GM12878 (cell line): ENCODE data around the gene IRF2. TPM values are rescaled to one million over a fixed set of nuclear protein-coding genes. Genes with fewer than 3 reads are reported as not detected.

ENCODE experiments used
- ATAC-seq: fragments of 200-7000 bp; cut with Tn5 transposase; 3 replicates; pipeline ENCODE4 v1.9.1; 2020; ENCODE audit warnings: mild to moderate bottlenecking, moderate library complexity
- BruUV-seq: library from RNA; stranded (reverse); fragments of 400-500 nt; replicated peaks from 2 replicates; lab custom pipeline; 2021; lab: Mats Ljungman, UMichigan
- CTCF ChIA-PET: fragments of 300-600 bp; sonication (Branson Sonifier 250); formaldehyde crosslinking; extraction: SDS; loops from one replicate; lab custom pipeline; 2021; ENCODE audit warnings: inconsistent platforms; lab: Yijun Ruan, JAX
- POLR2A ChIA-PET: fragments of 350-600 bp; formaldehyde crosslinking; extraction: SDS; loops from one replicate; lab custom pipeline; 2021; ENCODE audit warnings: inconsistent platforms; lab: Charles Lee
- RAD21 ChIA-PET: fragments of 300-600 bp; sonication (Branson Sonifier 250); formaldehyde crosslinking; loops from one replicate; lab custom pipeline; 2023; ENCODE audit warnings: antibody characterized with exemption; ENCODE audit not compliant: unreplicated experiment; lab: Charles Lee
- SMC1A ChIA-PET: fragments of 300-600 bp; sonication (Branson Sonifier 250); formaldehyde crosslinking; loops from one replicate; lab custom pipeline; 2023; ENCODE audit not compliant: unreplicated experiment, uncharacterized antibody; lab: Charles Lee
- DNase-seq: peaks from one replicate; pipeline ENCODE4 v3.0.0-alpha.2; 2011; ENCODE audit warnings: low read depth, low spot score
- FAIRE-seq: peaks from 3 replicates; lab custom pipeline; 2011; peaks lifted over from hg19 to GRCh38; lab: Jason Lieb, UNC
- H2AFZ ChIP-seq: 2 replicates; pipeline ENCODE4 v1.6.0; 2011; ENCODE audit warnings: low read depth, low read length, control low read depth; ENCODE audit not compliant: control insufficient read depth
- H3K27ac ChIP-seq: 2 replicates; pipeline ENCODE4 v1.5.1; 2011; ENCODE audit warnings: control low read depth; ENCODE audit not compliant: control insufficient read depth, insufficient read depth
- H3K27me3 ChIP-seq, 2 experiments: replicated peaks in 1 of 2; 2 replicates each; pipeline versions ENCODE4 v1.6.0 to v1.6.1; 2011; ENCODE audit warnings: low read length in 1 of 2; ENCODE audit not compliant: control insufficient read depth in 2 of 2, insufficient read depth in 2 of 2
- H3K36me3 ChIP-seq, 2 experiments: 2 replicates each; pipeline ENCODE4 v1.5.1; 2011; ENCODE audit warnings: low read length in 1 of 2; ENCODE audit not compliant: control insufficient read depth in 2 of 2, insufficient read depth in 2 of 2
- H3K4me1 ChIP-seq: 2 replicates; pipeline ENCODE4 v1.6.1; 2011; ENCODE audit warnings: mild to moderate bottlenecking, low read length, moderate library complexity, mixed read lengths; ENCODE audit not compliant: control insufficient read depth, insufficient read depth
- H3K4me2 ChIP-seq: 2 replicates; pipeline ENCODE4 v1.6.0; 2011; ENCODE audit warnings: control low read depth; ENCODE audit not compliant: control insufficient read depth, insufficient read depth
- H3K4me3 ChIP-seq: fragments of 200-600 bp; sonication (generic); 2 replicates; pipeline ENCODE4 v1.5.1; 2016
- H3K79me2 ChIP-seq: 2 replicates; pipeline ENCODE4 v1.6.0; 2011; ENCODE audit warnings: low read length; ENCODE audit not compliant: control insufficient read depth, insufficient read depth
- H3K9ac ChIP-seq: 2 replicates; pipeline ENCODE4 v1.8.0; 2011; ENCODE audit warnings: low read length, control low read depth, mixed read lengths; ENCODE audit not compliant: control insufficient read depth, insufficient read depth
- H3K9me3 ChIP-seq: replicated peaks from 3 replicates; pipeline ENCODE4 v1.5.1; 2011; ENCODE audit warnings: mild to moderate bottlenecking, low read length; ENCODE audit not compliant: control insufficient read depth, insufficient read depth
- H4K20me1 ChIP-seq: 2 replicates; pipeline ENCODE4 v1.6.0; 2011; ENCODE audit not compliant: control insufficient read depth, insufficient read depth
- CREB1 ChIP-seq: IDR thresholded peaks from 2 replicates; pipeline ENCODE4 v1.6.1; 2012; ENCODE audit warnings: low read depth, mild to moderate bottlenecking, inconsistent platforms
- IKZF2 ChIP-seq, 2 experiments: fragments of 450-650 bp; IDR thresholded peaks; 2 replicates each; pipeline ENCODE4 v1.6.1; 2017; ENCODE audit warnings: mild to moderate bottlenecking in 2 of 2, moderate library complexity in 2 of 2
- MXI1 ChIP-seq: fragments of 150-350 bp; IDR thresholded peaks from 2 replicates; pipeline ENCODE4 v1.6.1; 2011; ENCODE audit warnings: low read depth, mild to moderate bottlenecking, inconsistent platforms, low read length, improper control_type of control experiment
- RAD51 ChIP-seq: fragments of 450-650 bp; IDR thresholded peaks from 2 replicates; pipeline ENCODE4 v1.6.1; 2016; ENCODE audit warnings: moderate library complexity, mild to moderate bottlenecking, inconsistent platforms
- SUPT20H ChIP-seq: IDR thresholded peaks from 2 replicates; pipeline ENCODE4 v1.6.1; 2011; ENCODE audit warnings: low read depth, mild to moderate bottlenecking, low read length, moderate library complexity, borderline replicate concordance; ENCODE audit not compliant: control insufficient read depth
- ZNF217 ChIP-seq: fragments of 450-650 bp; IDR thresholded peaks from 2 replicates; pipeline ENCODE4 v1.6.1; 2017; ENCODE audit warnings: antibody characterized with exemption, mild to moderate bottlenecking
- WGBS: methylation state at CpG from one replicate; pipeline ENCODE4 v1.1.6; 2016; ENCODE audit warnings: low lambda C conversion rate; ENCODE audit not compliant: insufficient replicate concordance, insufficient coverage; ENCODE audit errors: missing lambda C conversion rate; 5-methylcytosine and 5-hydroxymethylcytosine counted together
- in situ Hi-C: fragments of 300-500 bp; cut with MboI; formaldehyde crosslinking; loops from 9 replicates; pipeline ENCODE4 v1.14.3; 2018; ENCODE audit warnings: mixed read lengths
- intact Hi-C: fragments of 100-400 bp; cut with micrococcal nuclease; formaldehyde crosslinking; loops from one replicate; pipeline ENCODE4 v1.14.2; 2022; ENCODE audit not compliant: unreplicated experiment
- polyA plus RNA-seq, 11 experiments: library from polyadenylated mRNA; depleted of rRNA in 4 of 11; unstranded in 6 of 11; stranded (reverse) in 5 of 11; fragments of >200 nt; fragmentation: Nextera tagmentation in 4 of 11; fragmentation: Illumina TruSeq in 1 of 11; extraction: Ambion mirVana in 4 of 11; extraction: Trizol in 1 of 11; gene quantifications; 1 replicate in 1 of 11; 2 replicates in 10 of 11; pipeline versions ENCODE4 v1.2.1 to v1.2.3, GENCODE V29; 2011 to 2016; ENCODE audit warnings: inconsistent platforms in 2 of 11, missing spikeins in 2 of 11, low read depth in 1 of 11
- total RNA-seq, 4 experiments: library from RNA; depleted of rRNA in 3 of 4; stranded (reverse); fragments of >200 nt in 3 of 4; fragmentation: Illumina TruSeq in 1 of 4; extraction: Trizol in 1 of 4; gene quantifications; 2 replicates each; pipeline versions ENCODE4 v1.2.1 to v1.2.3, GENCODE V29; 2013 to 2021
- TF ChIP-seq, protein P1 (sequence below): fragments of 450-650 bp; IDR thresholded peaks from 2 replicates; pipeline ENCODE4 v1.6.1; 2017; ENCODE audit warnings: antibody characterized with exemption, mild to moderate bottlenecking, moderate library complexity

IRF2 gene
- total and polyA plus RNA-seq, 10 of the 15 experiments (the other 5 are each of a cell fraction or from before 2014, with no cell fraction given) = 45.1 to 99.3 (median 58.9) TPM

DNA sequence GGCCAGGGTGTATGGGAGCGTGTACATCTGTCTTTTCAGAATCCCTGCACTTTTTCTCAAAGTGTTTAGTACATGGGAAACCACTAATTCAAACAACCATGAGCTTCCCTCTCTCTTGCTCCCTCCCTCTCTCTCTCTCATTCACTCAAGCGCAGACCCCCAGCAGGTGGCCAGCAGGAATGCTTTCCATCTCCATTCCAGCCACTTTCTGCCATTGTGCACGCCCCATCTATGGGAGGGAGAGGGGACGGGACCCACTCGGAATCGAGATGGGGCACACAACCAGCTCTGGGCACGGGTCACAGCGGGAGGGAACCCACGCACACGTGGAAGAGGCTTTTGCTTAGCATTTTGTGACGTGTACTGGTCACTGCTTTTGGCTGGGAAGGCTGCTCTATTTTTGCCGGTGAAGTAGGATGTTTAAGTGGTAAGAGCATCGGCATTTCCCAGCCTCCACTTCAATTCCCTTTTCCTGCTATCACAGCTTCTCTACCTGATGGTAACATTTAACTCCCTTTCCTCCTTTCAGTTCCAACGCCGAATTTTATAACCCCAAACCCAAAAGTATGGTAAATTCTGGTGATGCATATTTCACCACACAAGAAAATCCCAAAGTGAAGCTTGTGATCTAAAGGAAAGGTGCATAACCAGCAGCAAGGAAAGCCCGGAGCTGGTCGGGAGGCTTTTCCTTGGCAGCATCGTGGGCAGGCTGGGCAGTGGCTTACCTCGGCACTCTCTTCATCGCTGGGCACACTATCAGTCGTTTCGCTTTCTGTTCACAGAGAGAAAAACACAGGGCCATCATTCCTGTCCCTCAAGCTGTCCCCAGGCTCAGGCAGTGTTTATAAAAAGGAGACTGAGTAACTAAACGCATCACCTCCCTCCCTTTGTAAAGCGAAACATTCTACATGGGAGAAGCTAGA lies 84.1 kb downstream of the IRF2 start:
- no peaks in the 10 kb centered on the region; the same call in 1 of the 2 replicates for H3K79me2 ChIP-seq
- ATAC-seq (no peak), FAIRE-seq (no peak), DNase-seq (no peak)
- no peaks in the 10 kb centered on the region; the same call in 2 of the 3 replicates for H3K9me3 ChIP-seq
- in situ Hi-C loops = no loop called here
- POLR2A ChIA-PET = interaction anchor here (0.6 to 3.4 kb wide), 4 partner anchors 9 to 116 kb away, joined by 3 to 9 read pairs (median 4); no protein-coding TSS in a partner anchor
- no peaks in the 10 kb centered on the region for H3K27me3 ChIP-seq
- 92% methylated on average over 23 of the region's 24 CpGs for whole genome bisulfite sequencing
- intact Hi-C loops = no loop called here
- SMC1A ChIA-PET = interaction anchor here (0.8 to 1.7 kb wide), 6 partner anchors 13 to 109 kb away, joined by 3 to 5 read pairs (median 4); no protein-coding TSS in a partner anchor
- H3K4me2 ChIP-seq = no peak overlapping the region
- BruUV-seq = no TSS peak
- no peak for TF ChIP-seq MXI1
- no peak for TF ChIP-seq SUPT20H
- no peak for TF ChIP-seq CREB1
- TF ChIP-seq RAD51 = no peak
- TF ChIP-seq, protein P1, sequence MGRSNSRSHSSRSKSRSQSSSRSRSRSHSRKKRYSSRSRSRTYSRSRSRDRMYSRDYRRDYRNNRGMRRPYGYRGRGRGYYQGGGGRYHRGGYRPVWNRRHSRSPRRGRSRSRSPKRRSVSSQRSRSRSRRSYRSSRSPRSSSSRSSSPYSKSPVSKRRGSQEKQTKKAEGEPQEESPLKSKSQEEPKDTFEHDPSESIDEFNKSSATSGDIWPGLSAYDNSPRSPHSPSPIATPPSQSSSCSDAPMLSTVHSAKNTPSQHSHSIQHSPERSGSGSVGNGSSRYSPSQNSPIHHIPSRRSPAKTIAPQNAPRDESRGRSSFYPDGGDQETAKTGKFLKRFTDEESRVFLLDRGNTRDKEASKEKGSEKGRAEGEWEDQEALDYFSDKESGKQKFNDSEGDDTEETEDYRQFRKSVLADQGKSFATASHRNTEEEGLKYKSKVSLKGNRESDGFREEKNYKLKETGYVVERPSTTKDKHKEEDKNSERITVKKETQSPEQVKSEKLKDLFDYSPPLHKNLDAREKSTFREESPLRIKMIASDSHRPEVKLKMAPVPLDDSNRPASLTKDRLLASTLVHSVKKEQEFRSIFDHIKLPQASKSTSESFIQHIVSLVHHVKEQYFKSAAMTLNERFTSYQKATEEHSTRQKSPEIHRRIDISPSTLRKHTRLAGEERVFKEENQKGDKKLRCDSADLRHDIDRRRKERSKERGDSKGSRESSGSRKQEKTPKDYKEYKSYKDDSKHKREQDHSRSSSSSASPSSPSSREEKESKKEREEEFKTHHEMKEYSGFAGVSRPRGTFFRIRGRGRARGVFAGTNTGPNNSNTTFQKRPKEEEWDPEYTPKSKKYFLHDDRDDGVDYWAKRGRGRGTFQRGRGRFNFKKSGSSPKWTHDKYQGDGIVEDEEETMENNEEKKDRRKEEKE = no peak
- no peak for TF ChIP-seq IKZF2 (IDR thresholded peaks at IDR 0.05)
- TF ChIP-seq ZNF217 = no peak
- H3K27ac ChIP-seq = no peak overlapping the region
- RAD21 ChIA-PET = interaction anchor here (1.0 to 1.7 kb wide), 2 partner anchors 31 to 57 kb away, joined by 3 read pairs; no protein-coding TSS in a partner anchor
- H3K9ac ChIP-seq = no peak overlapping the region
- no peaks in the 10 kb centered on the region for H4K20me1 ChIP-seq
- peaks cover 26 to 59% of the 10 kb centered on the region in 2 experiments for H3K36me3 ChIP-seq
- no peak overlapping the region for H3K4me3 ChIP-seq
- CTCF ChIA-PET = interaction anchor here (0.7 to 1.6 kb wide), 3 partner anchors 9 to 34 kb away, joined by 3 to 6 read pairs (median 3); no protein-coding TSS in a partner anchor
- no peak overlapping the region for H2AFZ ChIP-seq
- peaks cover 27% of the 10 kb centered on the region for H3K4me1 ChIP-seq
